Neural cell (in vitro differentiated cells): ENCODE results near the gene SMAP2.

Experiments used
- CTCF ChIP-seq: fragments of 450-650 bp; IDR thresholded peaks from 2 replicates; pipeline ENCODE4 v1.5.1; 2014; ENCODE audit warnings: antibody characterized with exemption, mild to moderate bottlenecking, moderate library complexity; ENCODE audit not compliant: poor library complexity, severe bottlenecking
- EP300 ChIP-seq: fragments of 450-650 bp; conservative IDR thresholded peaks from 2 replicates; pipeline ENCODE4 v1.6.1; 2014; ENCODE audit warnings: antibody characterized with exemption, mild to moderate bottlenecking, moderate library complexity; ENCODE audit not compliant: poor library complexity, severe bottlenecking
- EZH2 ChIP-seq: fragments of 200-600, 300-800 bp; shearing (Covaris generic), sonication (generic); IDR thresholded peaks from 2 replicates; pipeline ENCODE4 v1.6.1; 2014; ENCODE audit warnings: antibody characterized with exemption, low read length, borderline replicate concordance, mild to moderate bottlenecking; ENCODE audit not compliant: insufficient read depth, poor library complexity, severe bottlenecking
- POLR2AphosphoS5 ChIP-seq: IDR thresholded peaks from 2 replicates; pipeline ENCODE4 v1.6.1; 2012
- RAD21 ChIP-seq: fragments of 450-650 bp; conservative IDR thresholded peaks from 2 replicates; pipeline ENCODE4 v1.6.1; 2014; ENCODE audit warnings: antibody characterized with exemption, mild to moderate bottlenecking, moderate library complexity
- REST ChIP-seq: IDR thresholded peaks from 2 replicates; pipeline ENCODE4 v1.6.1; 2012; ENCODE audit warnings: borderline replicate concordance
- SMC3 ChIP-seq: fragments of 450-650 bp; conservative IDR thresholded peaks from 2 replicates; pipeline ENCODE4 v1.6.1; 2014; ENCODE audit warnings: antibody characterized with exemption, mild to moderate bottlenecking, moderate library complexity; ENCODE audit not compliant: poor library complexity
- TAF1 ChIP-seq: IDR thresholded peaks from 2 replicates; pipeline ENCODE4 v1.6.1; 2012; ENCODE audit warnings: low read depth

- TF ChIP-seq TAF1 = no peak
- no peak for TF ChIP-seq EP300
- TF ChIP-seq POLR2AphosphoS5 = no peak
- no peak for TF ChIP-seq CTCF
- TF ChIP-seq REST = no peak
- TF ChIP-seq RAD21 = no peak
- TF ChIP-seq EZH2 = no peak
- no peak for TF ChIP-seq SMC3
These were observed 11.3 kb upstream of the SMAP2 start for GRCh38 chr1:40362199-40362598.
